GM20431 (cell line): ENCODE data around the gene EXOC6.
"Not testable (repeated sequence)": the region's sequence is repeated elsewhere in the genome, so short reads cannot be mapped to it uniquely, and the experiment has no call there.

ENCODE experiments used
- in situ Hi-C: fragments of 300-500 bp; cut with MseI, MboI; formaldehyde crosslinking; loops from one replicate; pipeline ENCODE4 v1.15.0; 2020; ENCODE audit warnings: low sequenced_read_pairs; ENCODE audit not compliant: unreplicated experiment

EXOC6 gene

GRCh38 chr10:92918603-92919002 is 70.3 kb downstream of the EXOC6 start:
- in situ Hi-C loops: no loop called here

GRCh38 chr10:92920866-92921265 is 72.5 kb downstream of the EXOC6 start:
- in situ Hi-C loops: no loop called here

- in situ Hi-C loops: no loop called here
Measured at GRCh38 chr10:92923416-92923815, 75.1 kb downstream of the EXOC6 start.

GRCh38 chr10:92929896-92930295 is 81.6 kb downstream of the EXOC6 start:
- in situ Hi-C loops: no loop called here

- in situ Hi-C loops: no loop called here
Measured at GRCh38 chr10:92931597-92931996, 83.3 kb downstream of the EXOC6 start.

- in situ Hi-C loops: no loop called here
Measured at GRCh38 chr10:92937876-92938275, 89.6 kb downstream of the EXOC6 start.

GRCh38 chr10:92938841-92939240 is 90.5 kb downstream of the EXOC6 start:
- in situ Hi-C loops: no loop called here

- in situ Hi-C loops: no loop called here
Measured at GRCh38 chr10:92942226-92942625, 93.9 kb downstream of the EXOC6 start.

GRCh38 chr10:92946491-92946890 is 98.2 kb downstream of the EXOC6 start:
- in situ Hi-C loops: no loop called here

- in situ Hi-C loops: not testable (repeated sequence)
Measured at GRCh38 chr10:92952573-92952972, 104.3 kb downstream of the EXOC6 start.

- in situ Hi-C loops: no loop called here
Measured at GRCh38 chr10:92957223-92958010, 109.1 kb downstream of the EXOC6 start.

- in situ Hi-C loops: no loop called here
Measured at GRCh38 chr10:92961638-92962037, 113.3 kb downstream of the EXOC6 start.

GRCh38 chr10:92965314-92965713 is 117.0 kb downstream of the EXOC6 start:
- in situ Hi-C loops: no loop called here

- in situ Hi-C loops: no loop called here
Measured at GRCh38 chr10:92967641-92968040, 119.3 kb downstream of the EXOC6 start.

- in situ Hi-C loops: no loop called here
Measured at GRCh38 chr10:92969151-92969550, 120.8 kb downstream of the EXOC6 start.

GRCh38 chr10:92970301-92971070 is 122.2 kb downstream of the EXOC6 start:
- in situ Hi-C loops: no loop called here

GRCh38 chr10:92972066-92972870 is 123.9 kb downstream of the EXOC6 start:
- in situ Hi-C loops: no loop called here

GRCh38 chr10:92972886-92973285 is 124.6 kb downstream of the EXOC6 start:
- in situ Hi-C loops: no loop called here

- in situ Hi-C loops: not testable (repeated sequence)
Measured at GRCh38 chr10:92976278-92976677, 128.0 kb downstream of the EXOC6 start.

- in situ Hi-C loops: no loop called here
Measured at GRCh38 chr10:92989250-92989649, 140.9 kb downstream of the EXOC6 start.

GRCh38 chr10:92990615-92991014 is 142.3 kb downstream of the EXOC6 start:
- in situ Hi-C loops: no loop called here
